Measurements from ENCODE around the gene C1QC. TPM values are rescaled to one million over a fixed set of nuclear protein-coding genes. Genes with fewer than 3 reads are reported as not detected.

C1QC gene
- total RNA-seq: not detected in 2 replicates

GRCh38 chr1:22643381-22643780 lies at the start of gene C1QC:
TSS of gene C1QC (plus strand) at chr1:22643633. CDS start at chr1:22644024, 391 bp downstream.

GRCh38 chr1:22636353-22636752 lies 7.1 kb upstream of the C1QC start, which contains the start of gene C1QA:
TSS of gene C1QA (plus strand) at chr1:22636628. CDS start at chr1:22637617, 989 bp downstream.

GRCh38 chr1:22652881-22653316 lies 9.5 kb downstream of the C1QC start, which contains the start of gene C1QB:
TSS of gene C1QB (plus strand) at chr1:22653236. CDS start at chr1:22659463, 6,227 bp downstream.

Other genes starting within 250 kb of the C1QC start
- gene ZBTB40, start 191.8 kb upstream of the C1QC start, total RNA-seq: 10.1 and 12.6 TPM in 2 replicates
- gene EPHA8, start 80.1 kb upstream of the C1QC start, total RNA-seq: not detected in 2 replicates
- not detected in 2 replicates for gene C1QA, start 7.0 kb upstream of the C1QC start, total RNA-seq
- gene C1QB, start 9.6 kb downstream of the C1QC start, total RNA-seq: not detected in 2 replicates
- gene EPHB2, start 67.2 kb downstream of the C1QC start, total RNA-seq: 37.7 and 58.8 TPM in 2 replicates

Data from smooth muscle cell of the umbilical artery (primary cell).